Kidney epithelial cell (primary cell): ENCODE measurements around the gene CNTNAP2. TPM values are rescaled to one million over a fixed set of nuclear protein-coding genes. Genes with fewer than 3 reads are reported as not detected.

Experiments used
- DNase-seq: peaks from one replicate; pipeline ENCODE4 v3.0.0-alpha.2; 2010; ENCODE audit warnings: low read depth
- H3K27me3 ChIP-seq: 2 replicates; pipeline ENCODE4 v1.6.0; 2011; ENCODE audit warnings: low read length; ENCODE audit not compliant: control insufficient read depth, insufficient read depth
- H3K36me3 ChIP-seq: 2 replicates; pipeline ENCODE4 v1.5.1; 2011; ENCODE audit warnings: low read length; ENCODE audit not compliant: control insufficient read depth, insufficient read depth
- H3K4me3 ChIP-seq: 2 replicates; pipeline ENCODE4 v1.5.1; 2011; ENCODE audit warnings: low read depth, mild to moderate bottlenecking, control low read depth, low read length
- CTCF ChIP-seq: IDR thresholded peaks from 2 replicates; pipeline ENCODE4 v1.5.1; 2011; ENCODE audit warnings: mild to moderate bottlenecking, moderate library complexity, low read length, control low read depth, inconsistent platforms; ENCODE audit not compliant: insufficient read depth, poor library complexity, severe bottlenecking
- total RNA-seq: library from RNA; depleted of rRNA; stranded (reverse); fragments of >200 nt; gene quantifications from 2 replicates; pipeline ENCODE4 v1.2.3, GENCODE V29; 2015

Gene CNTNAP2
- total RNA-seq, 1 donor from 2014 or later: 14.0 TPM

- peak; percentile 0 for DNase-seq
- Histone ChIP-seq H3K4me3 (no peak overlapping the region), H3K36me3 (no peaks in the 10 kb centered on the region), H3K27me3 (no peaks in the 10 kb centered on the region)
- TF ChIP-seq CTCF: peak; percentile 72
Observed at GRCh38 chr7:146090023-146090645, 26.5 kb upstream of the CNTNAP2 start.

- Histone ChIP-seq H3K27me3 (no peaks in the 10 kb centered on the region), H3K4me3 (no peak overlapping the region), H3K36me3 (no peaks in the 10 kb centered on the region)
- no peak for TF ChIP-seq CTCF
- DNase-seq: no peak
Observed at GRCh38 chr7:146094356-146094755, 22.2 kb upstream of the CNTNAP2 start.

DNA sequence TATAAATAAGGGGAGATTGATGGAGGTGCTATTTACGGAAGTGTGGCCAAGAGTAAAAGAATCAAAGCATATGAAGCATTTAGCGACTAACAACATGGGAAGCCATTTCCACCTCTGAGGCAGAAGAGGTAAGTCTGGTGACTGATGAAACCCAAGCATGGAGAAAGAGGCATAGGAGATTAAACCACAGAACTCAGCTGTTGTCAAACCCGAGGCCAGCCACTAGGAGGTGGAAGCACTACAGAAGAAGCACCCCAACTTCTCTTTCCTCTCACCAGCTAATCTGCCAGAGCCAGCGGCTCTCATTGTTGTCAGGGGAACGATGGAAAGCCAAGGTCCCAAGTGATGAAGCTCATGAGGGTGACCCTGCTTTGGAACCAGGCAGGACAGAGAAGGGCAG, 19.6 kb upstream of the CNTNAP2 start:
- H3K36me3 ChIP-seq: no peaks in the 10 kb centered on the region
- peak; percentile 8 for TF ChIP-seq CTCF
- no peak for DNase-seq
- no peaks in the 10 kb centered on the region for H3K27me3 ChIP-seq
- H3K4me3 ChIP-seq: no peak overlapping the region

GRCh38 chr7:146106319-146106718, 10.3 kb upstream of the CNTNAP2 start:
- H3K27me3 ChIP-seq: no peaks in the 10 kb centered on the region

GRCh38 chr7:146112755-146113154, 3.8 kb upstream of the CNTNAP2 start:
- no peak for DNase-seq
- TF ChIP-seq CTCF: no peak
- Histone ChIP-seq H3K4me3 (no peak overlapping the region), H3K27me3 (peaks cover 4% of the 10 kb centered on the region), H3K36me3 (no peaks in the 10 kb centered on the region)

More at GRCh38 chr7:146106319-146106718, 10.3 kb upstream of the CNTNAP2 start:
- Histone ChIP-seq H3K4me3 (no peak overlapping the region), H3K36me3 (no peaks in the 10 kb centered on the region)
- no peak for TF ChIP-seq CTCF
- DNase-seq: no peak

GRCh38 chr7:146115548-146115850, 1.1 kb upstream of the CNTNAP2 start:
- no peak for TF ChIP-seq CTCF
- no peaks in the 10 kb centered on the region for H3K36me3 ChIP-seq
- DNase-seq: no peak
- H3K4me3 ChIP-seq: no peak overlapping the region
- peaks cover 4% of the 10 kb centered on the region for H3K27me3 ChIP-seq
